ENCODE results near the gene SULT2B1.

DNA sequence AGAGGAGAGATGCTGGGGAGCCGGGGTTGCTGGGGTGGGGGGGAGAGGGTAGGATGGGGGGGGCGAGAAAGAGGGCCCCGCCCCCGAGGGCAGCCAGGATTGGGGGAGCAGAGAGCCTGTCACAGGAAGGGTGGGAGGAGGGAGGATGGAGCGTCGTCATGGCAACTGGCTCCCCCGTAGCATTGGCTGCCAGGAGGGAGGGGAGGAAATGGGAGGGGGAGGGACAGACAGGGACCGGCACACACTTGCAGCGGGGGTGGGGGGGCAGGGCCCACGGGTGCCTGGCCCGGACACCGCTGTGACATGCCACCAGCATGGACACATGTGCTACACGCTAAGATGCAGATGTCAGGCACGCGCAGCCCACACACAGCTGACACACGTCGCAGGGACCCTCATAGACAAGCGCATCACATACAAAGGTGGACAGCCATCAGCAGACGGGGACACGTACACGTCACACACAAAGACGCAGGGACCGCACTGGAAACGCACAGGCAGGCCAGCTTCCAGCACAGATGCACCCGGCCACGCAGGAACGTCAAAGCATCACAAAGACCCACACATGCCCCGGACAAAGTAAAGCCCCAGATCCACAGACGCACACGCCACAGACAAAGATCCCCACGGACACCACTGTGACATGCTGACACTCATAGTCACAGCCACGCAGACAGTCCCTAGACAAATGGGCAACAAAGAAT, 40.0 kb upstream of the SULT2B1 start, which contains the start of gene LMTK3:
- TF ChIP-seq, protein P1, sequence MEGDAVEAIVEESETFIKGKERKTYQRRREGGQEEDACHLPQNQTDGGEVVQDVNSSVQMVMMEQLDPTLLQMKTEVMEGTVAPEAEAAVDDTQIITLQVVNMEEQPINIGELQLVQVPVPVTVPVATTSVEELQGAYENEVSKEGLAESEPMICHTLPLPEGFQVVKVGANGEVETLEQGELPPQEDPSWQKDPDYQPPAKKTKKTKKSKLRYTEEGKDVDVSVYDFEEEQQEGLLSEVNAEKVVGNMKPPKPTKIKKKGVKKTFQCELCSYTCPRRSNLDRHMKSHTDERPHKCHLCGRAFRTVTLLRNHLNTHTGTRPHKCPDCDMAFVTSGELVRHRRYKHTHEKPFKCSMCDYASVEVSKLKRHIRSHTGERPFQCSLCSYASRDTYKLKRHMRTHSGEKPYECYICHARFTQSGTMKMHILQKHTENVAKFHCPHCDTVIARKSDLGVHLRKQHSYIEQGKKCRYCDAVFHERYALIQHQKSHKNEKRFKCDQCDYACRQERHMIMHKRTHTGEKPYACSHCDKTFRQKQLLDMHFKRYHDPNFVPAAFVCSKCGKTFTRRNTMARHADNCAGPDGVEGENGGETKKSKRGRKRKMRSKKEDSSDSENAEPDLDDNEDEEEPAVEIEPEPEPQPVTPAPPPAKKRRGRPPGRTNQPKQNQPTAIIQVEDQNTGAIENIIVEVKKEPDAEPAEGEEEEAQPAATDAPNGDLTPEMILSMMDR (IDR thresholded peaks at IDR 0.05; ENCODE audit: low read depth, low read length): no peak
- no peak for TF ChIP-seq POLR2A (IDR thresholded peaks at IDR 0.05; ENCODE audit: extremely low read depth, insufficient read length)
- TF ChIP-seq, protein P2, sequence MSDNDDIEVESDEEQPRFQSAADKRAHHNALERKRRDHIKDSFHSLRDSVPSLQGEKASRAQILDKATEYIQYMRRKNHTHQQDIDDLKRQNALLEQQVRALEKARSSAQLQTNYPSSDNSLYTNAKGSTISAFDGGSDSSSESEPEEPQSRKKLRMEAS (IDR thresholded peaks at IDR 0.05; ENCODE audit: low read depth, low read length): no peak

All from NB4 (cell line).